ENCODE measurements around the gene NPHP4. TPM values are rescaled to one million over a fixed set of nuclear protein-coding genes. Genes with fewer than 3 reads are reported as not detected.

The NPHP4 gene
- total RNA-seq, 1 experiment from 2014 or later = 20.0 TPM

GRCh38 chr1:5887349-5887970 lies 104.8 kb downstream of the NPHP4 start:
- BruUV-seq (replicated peaks) = no TSS peak
- no peaks in the 10 kb centered on the region; a peak in 1 of 4 replicates for H3K36me3 ChIP-seq (ENCODE audit: control insufficient read depth in 1 of 2, insufficient read depth in 2 of 2, low read length in 2 of 2)
- RAD21 ChIA-PET (ENCODE audit: low non-redundant PET in 1 of 2, low total read pairs in 2 of 2, uncharacterized antibody in 2 of 2, unreplicated experiment in 2 of 2) = no interaction called here

More at GRCh38 chr1:5887349-5887970, 104.8 kb downstream of the NPHP4 start:
- H3K9me3 ChIP-seq (ENCODE audit: control insufficient read depth in 1 of 2, insufficient read depth in 1 of 2, low read depth in 1 of 2, low read length in 2 of 2) = no peaks in the 10 kb centered on the region
- no peak for ATAC-seq
- no peak overlapping the region for H3K4me3 ChIP-seq (replicated peaks in 1 of 2; ENCODE audit: low read depth in 1 of 2, low read length in 2 of 2)
- no peak overlapping the region for H3K9ac ChIP-seq (ENCODE audit: low read length)
- H3K79me2 ChIP-seq (ENCODE audit: insufficient read depth, low read length) = no peaks in the 10 kb centered on the region
- no peaks in the 10 kb centered on the region for H3K9me2 ChIP-seq (ENCODE audit: insufficient read depth)
- H3K4me1 ChIP-seq (ENCODE audit: control insufficient read depth in 1 of 2, insufficient read depth in 2 of 2, low read length in 2 of 2) = no peaks in the 10 kb centered on the region
- no peak overlapping the region for H3K4me2 ChIP-seq (ENCODE audit: low read length)
- ChIA-PET POLR2A (no interaction called here), CTCF (no interaction called here)
- no peak for DNase-seq (ENCODE audit: low read depth, low spot score)
- H3K27me3 ChIP-seq (ENCODE audit: insufficient read depth, low read length) = no peaks in the 10 kb centered on the region
- no peak overlapping the region for H2AFZ ChIP-seq (ENCODE audit: low read depth, low read length, poor library complexity, severe bottlenecking)
- H3K27ac ChIP-seq (ENCODE audit: low read depth, low read length) = no peak overlapping the region
- intact Hi-C loops (cut with micrococcal nuclease) = no loop called here
- H4K20me1 ChIP-seq (ENCODE audit: insufficient read depth) = no peaks in the 10 kb centered on the region
- no peak for TF ChIP-seq ATF3 (IDR thresholded peaks at IDR 0.05)
- TF ChIP-seq CTCF (IDR thresholded peaks at IDR 0.05 in 2 of 3, conservative IDR thresholded peaks at IDR 0.05 in 1 of 3; ENCODE audit: borderline replicate concordance in 1 of 3, insufficient read depth in 1 of 3, low read depth in 2 of 3, low read length in 2 of 3) = no peak
- TF ChIP-seq CBX3 (IDR thresholded peaks at IDR 0.05; ENCODE audit: low read depth) = no peak
- no peak for TF ChIP-seq ZBTB33 (IDR thresholded peaks at IDR 0.05; ENCODE audit: extremely low read depth, insufficient replicate concordance, low read length)
- TF ChIP-seq ELF1 (IDR thresholded peaks at IDR 0.05; ENCODE audit: borderline replicate concordance, low read depth) = no peak
- TF ChIP-seq ZNF274 (IDR thresholded peaks at IDR 0.05; ENCODE audit: low read depth, low read length) = no peak
- no peak for TF ChIP-seq EZH2 (IDR thresholded peaks at IDR 0.05)
- TF ChIP-seq EZH2phosphoT487 (IDR thresholded peaks at IDR 0.05; ENCODE audit: borderline replicate concordance) = no peak
- TF ChIP-seq EGR1 (IDR thresholded peaks at IDR 0.05; ENCODE audit: low read depth) = no peak
- TF ChIP-seq MAX (IDR thresholded peaks at IDR 0.05) = no peak
- no peak for TF ChIP-seq YY1 (IDR thresholded peaks at IDR 0.05; ENCODE audit: extremely low read depth, insufficient replicate concordance, low read depth, low read length)
- TF ChIP-seq FOSL1 (IDR thresholded peaks at IDR 0.05; ENCODE audit: low read depth) = no peak
- TF ChIP-seq RAD21 (IDR thresholded peaks at IDR 0.05; ENCODE audit: low read depth) = no peak
- no peak for TF ChIP-seq POLR2AphosphoS5 (IDR thresholded peaks at IDR 0.05; ENCODE audit: low read depth, low read length)
- TF ChIP-seq SIN3A (IDR thresholded peaks at IDR 0.05; ENCODE audit: low read depth) = no peak
- TF ChIP-seq TCF7L2 (IDR thresholded peaks at IDR 0.05; ENCODE audit: borderline replicate concordance, extremely low read depth, insufficient read depth, insufficient read length) = no peak
- TF ChIP-seq ZFX (IDR thresholded peaks at IDR 0.05) = no peak
- TF ChIP-seq SRF (IDR thresholded peaks at IDR 0.05; ENCODE audit: low read depth) = no peak
- no peak for TF ChIP-seq JUND (IDR thresholded peaks at IDR 0.05)
